ENCODE data around the gene RPRD1A.

DNA sequence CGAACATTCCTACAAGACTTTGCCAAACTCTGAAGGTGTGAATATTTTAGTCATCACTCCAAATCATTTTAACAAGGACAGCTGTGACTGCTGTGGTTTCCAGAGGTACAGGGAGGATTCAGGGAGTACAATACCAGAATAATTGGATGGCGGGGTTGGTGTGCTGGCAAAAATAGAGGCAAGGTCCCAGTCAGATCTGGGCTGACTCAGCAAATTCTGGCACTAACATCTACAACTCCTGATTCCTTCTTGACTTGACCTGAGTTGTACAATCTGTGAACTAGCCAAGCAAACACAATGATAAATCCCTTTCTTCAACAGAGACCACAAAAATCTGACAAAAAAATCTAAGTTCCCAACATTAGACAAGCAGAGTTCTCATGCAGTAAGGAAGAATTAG is 54.5 kb downstream of the RPRD1A start:
- TF ChIP-seq, protein P1, sequence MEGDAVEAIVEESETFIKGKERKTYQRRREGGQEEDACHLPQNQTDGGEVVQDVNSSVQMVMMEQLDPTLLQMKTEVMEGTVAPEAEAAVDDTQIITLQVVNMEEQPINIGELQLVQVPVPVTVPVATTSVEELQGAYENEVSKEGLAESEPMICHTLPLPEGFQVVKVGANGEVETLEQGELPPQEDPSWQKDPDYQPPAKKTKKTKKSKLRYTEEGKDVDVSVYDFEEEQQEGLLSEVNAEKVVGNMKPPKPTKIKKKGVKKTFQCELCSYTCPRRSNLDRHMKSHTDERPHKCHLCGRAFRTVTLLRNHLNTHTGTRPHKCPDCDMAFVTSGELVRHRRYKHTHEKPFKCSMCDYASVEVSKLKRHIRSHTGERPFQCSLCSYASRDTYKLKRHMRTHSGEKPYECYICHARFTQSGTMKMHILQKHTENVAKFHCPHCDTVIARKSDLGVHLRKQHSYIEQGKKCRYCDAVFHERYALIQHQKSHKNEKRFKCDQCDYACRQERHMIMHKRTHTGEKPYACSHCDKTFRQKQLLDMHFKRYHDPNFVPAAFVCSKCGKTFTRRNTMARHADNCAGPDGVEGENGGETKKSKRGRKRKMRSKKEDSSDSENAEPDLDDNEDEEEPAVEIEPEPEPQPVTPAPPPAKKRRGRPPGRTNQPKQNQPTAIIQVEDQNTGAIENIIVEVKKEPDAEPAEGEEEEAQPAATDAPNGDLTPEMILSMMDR (conservative IDR thresholded peaks at IDR 0.05; ENCODE audit: low read depth, low read length): no peak
- no peak for TF ChIP-seq RFX5 (IDR thresholded peaks at IDR 0.05; ENCODE audit: low read depth, low read length)

All from IMR-90 (cell line).